Right lobe of liver (tissue), 6 donors: ENCODE results near the gene RORB. TPM values are rescaled to one million over a fixed set of nuclear protein-coding genes. Genes with fewer than 3 reads are reported as not detected.
A peak's percentile ranks its signal among the peaks of the same experiment; 100 is the strongest.

ENCODE experiments used
- ATAC-seq, 4 donors: fragments of 200-7000 bp; cut with Tn5 transposase; one replicate each; pipeline ENCODE4 v1.9.1; 2020; ENCODE audit warnings: mild to moderate bottlenecking in 4 of 4, moderate library complexity in 4 of 4
- DNase-seq, 3 donors: peaks; one replicate each; pipeline ENCODE4 v3.0.0-alpha.2; 2020
- H3K27ac ChIP-seq, 3 donors: fragments of 200-600 bp; one replicate each; pipeline ENCODE4 v1.8.0; 2022
- H3K27me3 ChIP-seq, 2 donors: fragments of 200-600 bp; one replicate each; pipeline ENCODE4 v1.8.0; 2022
- H3K36me3 ChIP-seq, 4 donors: fragments of 200-600 bp; sonication (generic) in 1 of 4; one replicate each; pipeline versions ENCODE4 v1.5.1 to v1.8.0; 2017 to 2022; ENCODE audit warnings: control low read depth in 1 of 4
- H3K4me1 ChIP-seq, 4 donors: fragments of 200-600 bp; sonication (generic) in 1 of 4; one replicate each; pipeline versions ENCODE4 v1.5.1 to v1.8.0; 2017 to 2022; ENCODE audit warnings: control low read depth in 1 of 4
- H3K4me3 ChIP-seq, 3 donors: fragments of 200-600 bp; one replicate each; pipeline ENCODE4 v1.8.0; 2022
- H3K9me3 ChIP-seq, 4 donors: fragments of 200-600 bp; sonication (generic) in 1 of 4; one replicate each; pipeline versions ENCODE4 v1.5.1 to v1.8.0; 2017 to 2022; ENCODE audit warnings: control low read depth in 1 of 4
- POLR2A ChIP-seq: fragments of 450-650 bp; IDR thresholded peaks from one replicate; pipeline ENCODE4 v1.6.1; 2017; ENCODE audit warnings: antibody characterized with exemption, mild to moderate bottlenecking
- WGBS: methylation state at CpG from one replicate; pipeline ENCODE4 v1.1.6; 2018; ENCODE audit warnings: low coverage, low lambda C conversion rate; ENCODE audit not compliant: insufficient coverage; ENCODE audit errors: missing lambda C conversion rate; 5-methylcytosine and 5-hydroxymethylcytosine counted together
- intact Hi-C, 2 donors: fragments of 100-400 bp; cut with DNase I; formaldehyde crosslinking; loops; one replicate each; pipeline versions ENCODE4 v1.11.2 to v1.14.1; 2022
- total RNA-seq, 6 experiments: library from RNA; depleted of rRNA in 2 of 6; stranded (reverse); fragments of >200 nt in 2 of 6; fragmentation: NEBNext Ultra II Directional in 3 of 6; extraction: Animal tissue kit (Norgen Biotek cat#: 25700) in 3 of 6; gene quantifications; one replicate each; pipeline versions ENCODE4 v1.1.0 to v1.2.4, GENCODE V29; 2016 to 2023
- TF ChIP-seq, protein P1 (sequence below), 4 donors: fragments of 200-600 bp in 3 of 4; fragments of 450-650 bp in 1 of 4; IDR thresholded peaks; one replicate each; pipeline versions ENCODE4 v1.5.1 to v1.8.0; 2016 to 2022; ENCODE audit warnings: antibody characterized with exemption in 4 of 4, mild to moderate bottlenecking in 2 of 4
- donor health status: DM: no; HTN: yes; CAD: no.
- donor health status: DM: no; HTN: no; CAD: no.
- donor health status: DM: no; HTN: no; CAD: no.
- donor health status: DM: no; HTN: yes; CAD: no.
- donor health status: DM: no; HTN: yes; CAD: no.

Gene RORB
- total RNA-seq, 6 experiments from 2014 or later = 0.04 to 0.62 (median 0.61) TPM; not detected in 3

DNA sequence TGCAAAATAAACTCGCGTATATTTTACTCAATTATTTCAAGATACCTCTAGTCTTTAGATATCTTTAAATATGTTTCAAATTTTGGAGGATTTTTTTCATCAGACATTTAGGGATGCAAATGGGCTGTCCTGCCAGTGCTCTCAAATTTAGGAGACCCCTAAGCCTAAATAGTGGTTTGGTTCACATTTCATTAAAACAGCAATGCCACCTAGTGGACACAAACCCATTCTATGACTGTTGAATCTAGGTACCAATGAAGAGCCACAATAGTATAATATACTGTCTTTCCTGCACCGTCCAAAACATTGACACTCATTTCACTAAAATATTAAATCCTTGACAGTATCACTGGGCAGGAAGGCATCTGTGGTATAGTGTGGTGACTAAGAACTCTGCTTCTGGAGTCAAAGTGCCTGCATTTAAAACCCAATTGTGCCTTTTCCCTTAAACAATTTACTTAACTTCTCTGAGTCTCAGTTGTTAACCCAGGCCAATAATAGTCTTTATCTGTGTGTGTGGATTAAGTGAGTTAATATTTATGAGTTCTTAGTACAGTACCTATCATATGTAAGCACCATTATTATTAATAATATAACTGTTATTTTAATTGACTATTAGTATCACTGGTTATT, 148.0 kb downstream of the RORB start:
- Histone ChIP-seq H3K4me3 (no peak overlapping the region), H3K36me3 (no peaks in the 10 kb centered on the region), H3K27ac (no peak overlapping the region), H3K9me3 (no peaks in the 10 kb centered on the region), H3K4me1 (no peaks in the 10 kb centered on the region), H3K27me3 (no peaks in the 10 kb centered on the region)
- DNase-seq = no peak
- intact Hi-C loops = no loop called here
- WGBS = 57% methylated on average over 3 of the region's 3 CpGs
- no peak for TF ChIP-seq POLR2A
- TF ChIP-seq, protein P1, sequence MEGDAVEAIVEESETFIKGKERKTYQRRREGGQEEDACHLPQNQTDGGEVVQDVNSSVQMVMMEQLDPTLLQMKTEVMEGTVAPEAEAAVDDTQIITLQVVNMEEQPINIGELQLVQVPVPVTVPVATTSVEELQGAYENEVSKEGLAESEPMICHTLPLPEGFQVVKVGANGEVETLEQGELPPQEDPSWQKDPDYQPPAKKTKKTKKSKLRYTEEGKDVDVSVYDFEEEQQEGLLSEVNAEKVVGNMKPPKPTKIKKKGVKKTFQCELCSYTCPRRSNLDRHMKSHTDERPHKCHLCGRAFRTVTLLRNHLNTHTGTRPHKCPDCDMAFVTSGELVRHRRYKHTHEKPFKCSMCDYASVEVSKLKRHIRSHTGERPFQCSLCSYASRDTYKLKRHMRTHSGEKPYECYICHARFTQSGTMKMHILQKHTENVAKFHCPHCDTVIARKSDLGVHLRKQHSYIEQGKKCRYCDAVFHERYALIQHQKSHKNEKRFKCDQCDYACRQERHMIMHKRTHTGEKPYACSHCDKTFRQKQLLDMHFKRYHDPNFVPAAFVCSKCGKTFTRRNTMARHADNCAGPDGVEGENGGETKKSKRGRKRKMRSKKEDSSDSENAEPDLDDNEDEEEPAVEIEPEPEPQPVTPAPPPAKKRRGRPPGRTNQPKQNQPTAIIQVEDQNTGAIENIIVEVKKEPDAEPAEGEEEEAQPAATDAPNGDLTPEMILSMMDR (IDR thresholded peaks at IDR 0.05) = peak; percentile 7 to 51 (median 40)
- ATAC-seq = peak in 3 of 4 donors; percentile 24 to 50 (median 40)

- Histone ChIP-seq H3K27ac (no peak overlapping the region), H3K4me3 (no peak overlapping the region), H3K9me3 (no peaks in the 10 kb centered on the region), H3K36me3 (no peaks in the 10 kb centered on the region), H3K27me3 (no peaks in the 10 kb centered on the region), H3K4me1 (no peaks in the 10 kb centered on the region)
- 40% methylated on average over 11 of the region's 11 CpGs for WGBS
- intact Hi-C loops = no loop called here
- no peak for TF ChIP-seq POLR2A
- TF ChIP-seq, protein P1 (IDR thresholded peaks at IDR 0.05) = no peak
- no peak for DNase-seq
- ATAC-seq = no peak
Observed at GRCh38 chr9:74653410-74654080, 156.4 kb downstream of the RORB start.

GRCh38 chr9:74662674-74663073, 165.5 kb downstream of the RORB start:
- intact Hi-C loops = no loop called here
- TF ChIP-seq POLR2A = no peak
- TF ChIP-seq, protein P1 (IDR thresholded peaks at IDR 0.05) = no peak
- ATAC-seq (no peak), DNase-seq (no peak)
- Histone ChIP-seq H3K27ac (no peak overlapping the region), H3K4me1 (no peaks in the 10 kb centered on the region), H3K27me3 (no peaks in the 10 kb centered on the region), H3K4me3 (no peak overlapping the region), H3K36me3 (no peaks in the 10 kb centered on the region), H3K9me3 (no peaks in the 10 kb centered on the region)
- WGBS = 57% methylated on average over 8 of the region's 8 CpGs

GRCh38 chr9:74663439-74663838, 166.3 kb downstream of the RORB start:
- ATAC-seq (no peak), DNase-seq (no peak)
- TF ChIP-seq POLR2A = no peak
- TF ChIP-seq, protein P1 (IDR thresholded peaks at IDR 0.05) = no peak
- no peaks in the 10 kb centered on the region for H3K27me3 ChIP-seq
- H3K27ac ChIP-seq = no peak overlapping the region
- H3K4me1 ChIP-seq = no peaks in the 10 kb centered on the region
- H3K36me3 ChIP-seq = no peaks in the 10 kb centered on the region
- intact Hi-C loops = no loop called here
- no peak overlapping the region for H3K4me3 ChIP-seq
- WGBS = 63% methylated on average over 1 of the region's 1 CpG
- no peaks in the 10 kb centered on the region for H3K9me3 ChIP-seq
